ENCODE data around the gene PRR35.

- TF ChIP-seq CTCF (conservative IDR thresholded peaks at IDR 0.05) = no peak
- no peak for TF ChIP-seq ZFX (IDR thresholded peaks at IDR 0.05)
Measured at GRCh38 chr16:512802-513201, 47.4 kb upstream of the PRR35 start.
